HCT116 (cell line): ENCODE data around the gene LRRC7. TPM values are rescaled to one million over a fixed set of nuclear protein-coding genes. Genes with fewer than 3 reads are reported as not detected.

Source experiments
- ATAC-seq: fragments of 200-7000 bp; cut with Tn5 transposase; 2 replicates; pipeline ENCODE4 v1.9.1; 2020; ENCODE audit warnings: mild to moderate bottlenecking, moderate library complexity
- BruUV-seq: library from RNA; stranded (reverse); fragments of 400-500 nt; replicated peaks from 2 replicates; lab custom pipeline; 2021; lab: Mats Ljungman, UMichigan
- CTCF ChIA-PET: fragments of 300-600 bp; sonication (Branson Sonifier 250); formaldehyde crosslinking; loops from one replicate; lab custom pipeline; 2021; ENCODE audit warnings: antibody characterized with exemption; lab: Charles Lee
- POLR2A ChIA-PET: fragments of 300-600, 350-600 bp; sonication (Branson Sonifier 250); formaldehyde crosslinking; loops from one replicate; lab custom pipeline; 2021; ENCODE audit warnings: antibody characterized with exemption; lab: Charles Lee
- RAD21 ChIA-PET, 2 experiments: fragments of 300-600 bp; sonication (Branson Sonifier 250); formaldehyde crosslinking; loops; one replicate each; lab custom pipeline; 2023; ENCODE audit warnings: low total read pairs in 2 of 2; ENCODE audit not compliant: uncharacterized antibody in 2 of 2, unreplicated experiment in 2 of 2, low non-redundant PET in 1 of 2; lab: Charles Lee
- DNase-seq: peaks from one replicate; pipeline ENCODE4 v3.0.0-alpha.2; 2010; ENCODE audit warnings: low read depth, low spot score
- H2AFZ ChIP-seq: fragments of 200-600 bp; shearing (Covaris generic), sonication (generic); 2 replicates; pipeline ENCODE4 v1.6.1; 2017; ENCODE audit warnings: low read depth, mixed run types, mixed read lengths, antibody characterized with exemption, low read length; ENCODE audit not compliant: poor library complexity, severe bottlenecking
- H3K27ac ChIP-seq: 2 replicates; pipeline ENCODE4 v1.5.1; 2012; ENCODE audit warnings: low read depth, low read length
- H3K27me3 ChIP-seq: fragments of 200-600 bp; sonication (generic); 2 replicates; pipeline ENCODE4 v1.6.1; 2016; ENCODE audit warnings: mixed run types, low read length, mixed read lengths; ENCODE audit not compliant: insufficient read depth
- H3K36me3 ChIP-seq, 2 experiments: fragments of 200-500 bp in 1 of 2; fragments of 200-600 bp in 1 of 2; sonication (Bioruptor generic) in 1 of 2; sonication (generic) in 1 of 2; 2 replicates each; pipeline versions ENCODE4 v1.5.1 to v1.6.1; 2014 to 2016; ENCODE audit warnings: low read length in 2 of 2, inconsistent platforms in 1 of 2, mixed read lengths in 1 of 2, mixed run types in 1 of 2; ENCODE audit not compliant: insufficient read depth in 2 of 2, control insufficient read depth in 1 of 2
- H3K4me1 ChIP-seq, 2 experiments: fragments of 200-600 bp in 1 of 2; sonication (generic) in 1 of 2; 2 replicates each; pipeline versions ENCODE4 v1.5.1 to v1.6.1; 2012 to 2017; ENCODE audit warnings: low read length in 2 of 2, inconsistent platforms in 1 of 2, mild to moderate bottlenecking in 1 of 2, mixed read lengths in 1 of 2, mixed run types in 1 of 2, moderate library complexity in 1 of 2; ENCODE audit not compliant: insufficient read depth in 2 of 2, control insufficient read depth in 1 of 2
- H3K4me2 ChIP-seq: fragments of 200-600 bp; sonication (generic); 2 replicates; pipeline ENCODE4 v1.6.1; 2017; ENCODE audit warnings: mixed run types, low read length, mixed read lengths
- H3K4me3 ChIP-seq, 2 experiments: fragments of 200-600 bp in 1 of 2; sonication (generic) in 1 of 2; replicated peaks in 1 of 2; 2 replicates each; pipeline ENCODE4 v1.5.1; 2011 to 2016; ENCODE audit warnings: low read length in 2 of 2, control low read depth in 1 of 2, low read depth in 1 of 2, mild to moderate bottlenecking in 1 of 2, mixed read lengths in 1 of 2, mixed run types in 1 of 2
- H3K79me2 ChIP-seq: fragments of 200-600 bp; sonication (generic); 2 replicates; pipeline ENCODE4 v1.6.1; 2017; ENCODE audit warnings: mild to moderate bottlenecking, mixed run types, low read length, moderate library complexity, mixed read lengths; ENCODE audit not compliant: insufficient read depth
- H3K9ac ChIP-seq: fragments of 200-600 bp; sonication (generic); 2 replicates; pipeline ENCODE4 v1.6.1; 2016; ENCODE audit warnings: low read length, mixed read lengths
- H3K9me2 ChIP-seq: fragments of 200-600 bp; sonication (generic), shearing (Covaris generic); 2 replicates; pipeline ENCODE4 v1.6.1; 2017; ENCODE audit warnings: mixed run types, mild to moderate bottlenecking, moderate library complexity; ENCODE audit not compliant: insufficient read depth
- H3K9me3 ChIP-seq, 2 experiments: fragments of 200-500 bp in 1 of 2; fragments of 200-600 bp in 1 of 2; sonication (Bioruptor generic) in 1 of 2; sonication (generic) in 1 of 2; 2 replicates each; pipeline ENCODE4 v1.6.1; 2014 to 2017; ENCODE audit warnings: low read length in 2 of 2, mixed read lengths in 2 of 2, inconsistent platforms in 1 of 2, low read depth in 1 of 2, mild to moderate bottlenecking in 1 of 2, mixed run types in 1 of 2, moderate library complexity in 1 of 2; ENCODE audit not compliant: control insufficient read depth in 1 of 2, insufficient read depth in 1 of 2
- H4K20me1 ChIP-seq: fragments of 200-600 bp; sonication (generic), shearing (Covaris generic); 2 replicates; pipeline ENCODE4 v1.6.1; 2017; ENCODE audit warnings: mixed run types, mild to moderate bottlenecking, moderate library complexity; ENCODE audit not compliant: insufficient read depth
- SIN3A ChIP-seq: IDR thresholded peaks from 2 replicates; pipeline ENCODE4 v1.6.1; 2012; ENCODE audit warnings: low read depth
- SP1 ChIP-seq: IDR thresholded peaks from 2 replicates; pipeline ENCODE4 v1.6.1; 2012; ENCODE audit warnings: low read depth
- SRF ChIP-seq: IDR thresholded peaks from 2 replicates; pipeline ENCODE4 v1.6.1; 2012; ENCODE audit warnings: low read depth
- TCF7L2 ChIP-seq: IDR thresholded peaks from 2 replicates; pipeline ENCODE4 v1.7.0; 2011; ENCODE audit warnings: borderline replicate concordance, inconsistent platforms; ENCODE audit not compliant: insufficient read depth, insufficient read length; ENCODE audit errors: extremely low read depth
- intact Hi-C: fragments of 100-400 bp; cut with micrococcal nuclease; formaldehyde crosslinking; loops from 2 replicates; pipeline ENCODE4 v1.10.0; 2022
- total RNA-seq: library from RNA; stranded (reverse); gene quantifications from one replicate; pipeline ENCODE4 v1.2.1, GENCODE V29; 2021; ENCODE audit not compliant: unreplicated experiment
- TF ChIP-seq, protein P1 (sequence below), 3 experiments: fragments of 200-600 bp in 1 of 3; sonication (generic) in 1 of 3; IDR thresholded peaks in 2 of 3; conservative IDR thresholded peaks in 1 of 3; 2 replicates each; pipeline ENCODE4 v1.5.1; 2012 to 2017; ENCODE audit warnings: low read depth in 2 of 3, low read length in 2 of 3, antibody characterized with exemption in 1 of 3, borderline replicate concordance in 1 of 3, control low read depth in 1 of 3, mild to moderate bottlenecking in 1 of 3, mixed read lengths in 1 of 3, mixed run types in 1 of 3, moderate library complexity in 1 of 3; ENCODE audit not compliant: insufficient read depth in 1 of 3
- TF ChIP-seq, protein P2 (sequence below): IDR thresholded peaks from 2 replicates; pipeline ENCODE4 v1.6.1; 2012; ENCODE audit warnings: low read depth

Gene LRRC7
- total RNA-seq, 1 experiment from 2014 or later = not detected

DNA sequence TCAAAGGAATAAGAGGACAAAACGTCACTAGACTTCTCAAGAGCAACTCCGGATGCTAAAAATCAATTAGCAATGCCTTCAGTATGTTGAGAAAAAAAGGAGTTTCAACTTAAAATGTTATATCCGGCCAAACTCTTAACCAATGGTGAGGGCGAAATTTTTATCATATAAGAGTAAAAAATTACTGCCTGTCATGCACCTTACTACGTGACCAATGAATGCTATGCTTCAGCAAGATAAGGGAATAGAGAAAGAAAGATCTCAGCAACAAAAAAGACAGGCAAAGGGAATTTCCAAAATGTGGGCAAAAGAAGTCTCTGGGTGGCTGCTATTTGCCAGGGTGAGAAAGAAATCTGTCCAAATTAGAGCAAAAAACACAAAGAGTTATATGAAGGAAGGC lies 47.4 kb upstream of the LRRC7 start:
- TF ChIP-seq SIN3A (no peak), TCF7L2 (no peak), SRF (no peak), SP1 (no peak)
- TF ChIP-seq, protein P1, sequence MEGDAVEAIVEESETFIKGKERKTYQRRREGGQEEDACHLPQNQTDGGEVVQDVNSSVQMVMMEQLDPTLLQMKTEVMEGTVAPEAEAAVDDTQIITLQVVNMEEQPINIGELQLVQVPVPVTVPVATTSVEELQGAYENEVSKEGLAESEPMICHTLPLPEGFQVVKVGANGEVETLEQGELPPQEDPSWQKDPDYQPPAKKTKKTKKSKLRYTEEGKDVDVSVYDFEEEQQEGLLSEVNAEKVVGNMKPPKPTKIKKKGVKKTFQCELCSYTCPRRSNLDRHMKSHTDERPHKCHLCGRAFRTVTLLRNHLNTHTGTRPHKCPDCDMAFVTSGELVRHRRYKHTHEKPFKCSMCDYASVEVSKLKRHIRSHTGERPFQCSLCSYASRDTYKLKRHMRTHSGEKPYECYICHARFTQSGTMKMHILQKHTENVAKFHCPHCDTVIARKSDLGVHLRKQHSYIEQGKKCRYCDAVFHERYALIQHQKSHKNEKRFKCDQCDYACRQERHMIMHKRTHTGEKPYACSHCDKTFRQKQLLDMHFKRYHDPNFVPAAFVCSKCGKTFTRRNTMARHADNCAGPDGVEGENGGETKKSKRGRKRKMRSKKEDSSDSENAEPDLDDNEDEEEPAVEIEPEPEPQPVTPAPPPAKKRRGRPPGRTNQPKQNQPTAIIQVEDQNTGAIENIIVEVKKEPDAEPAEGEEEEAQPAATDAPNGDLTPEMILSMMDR (IDR thresholded peaks at IDR 0.05 in 2 of 3, conservative IDR thresholded peaks at IDR 0.05 in 1 of 3; ENCODE audit: borderline replicate concordance in 1 of 3, insufficient read depth in 1 of 3, low read depth in 2 of 3, low read length in 2 of 3) = no peak
- TF ChIP-seq, protein P2, sequence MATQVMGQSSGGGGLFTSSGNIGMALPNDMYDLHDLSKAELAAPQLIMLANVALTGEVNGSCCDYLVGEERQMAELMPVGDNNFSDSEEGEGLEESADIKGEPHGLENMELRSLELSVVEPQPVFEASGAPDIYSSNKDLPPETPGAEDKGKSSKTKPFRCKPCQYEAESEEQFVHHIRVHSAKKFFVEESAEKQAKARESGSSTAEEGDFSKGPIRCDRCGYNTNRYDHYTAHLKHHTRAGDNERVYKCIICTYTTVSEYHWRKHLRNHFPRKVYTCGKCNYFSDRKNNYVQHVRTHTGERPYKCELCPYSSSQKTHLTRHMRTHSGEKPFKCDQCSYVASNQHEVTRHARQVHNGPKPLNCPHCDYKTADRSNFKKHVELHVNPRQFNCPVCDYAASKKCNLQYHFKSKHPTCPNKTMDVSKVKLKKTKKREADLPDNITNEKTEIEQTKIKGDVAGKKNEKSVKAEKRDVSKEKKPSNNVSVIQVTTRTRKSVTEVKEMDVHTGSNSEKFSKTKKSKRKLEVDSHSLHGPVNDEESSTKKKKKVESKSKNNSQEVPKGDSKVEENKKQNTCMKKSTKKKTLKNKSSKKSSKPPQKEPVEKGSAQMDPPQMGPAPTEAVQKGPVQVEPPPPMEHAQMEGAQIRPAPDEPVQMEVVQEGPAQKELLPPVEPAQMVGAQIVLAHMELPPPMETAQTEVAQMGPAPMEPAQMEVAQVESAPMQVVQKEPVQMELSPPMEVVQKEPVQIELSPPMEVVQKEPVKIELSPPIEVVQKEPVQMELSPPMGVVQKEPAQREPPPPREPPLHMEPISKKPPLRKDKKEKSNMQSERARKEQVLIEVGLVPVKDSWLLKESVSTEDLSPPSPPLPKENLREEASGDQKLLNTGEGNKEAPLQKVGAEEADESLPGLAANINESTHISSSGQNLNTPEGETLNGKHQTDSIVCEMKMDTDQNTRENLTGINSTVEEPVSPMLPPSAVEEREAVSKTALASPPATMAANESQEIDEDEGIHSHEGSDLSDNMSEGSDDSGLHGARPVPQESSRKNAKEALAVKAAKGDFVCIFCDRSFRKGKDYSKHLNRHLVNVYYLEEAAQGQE = no peak
- ChIA-PET RAD21 (no interaction called here), CTCF (no interaction called here), POLR2A (no interaction called here)
- DNase-seq (no peak), ATAC-seq (no peak)
- Histone ChIP-seq H4K20me1 (no peaks in the 10 kb centered on the region), H3K36me3 (no peaks in the 10 kb centered on the region), H3K27ac (no peak overlapping the region), H3K4me2 (no peak overlapping the region), H2AFZ (no peak overlapping the region), H3K27me3 (peaks cover 27% of the 10 kb centered on the region), H3K9me3 (no peaks in the 10 kb centered on the region), H3K4me1 (no peaks in the 10 kb centered on the region), H3K79me2 (no peaks in the 10 kb centered on the region), H3K9ac (no peak overlapping the region), H3K4me3 (no peak overlapping the region), H3K9me2 (no peaks in the 10 kb centered on the region)
- intact Hi-C loops = no loop called here
- no TSS peak for BruUV-seq
